SHP77 treated with DMSO at 0.1 percent for 48 hours (cell line): ENCODE results near the gene SLC19A1.

ENCODE experiments used
- DNase-seq: peaks from one replicate; lab custom pipeline; 2025; lab: John Stamatoyannopoulos, UW

The SLC19A1 gene

GRCh38 chr21:45545236-45545570 lies 3.0 kb upstream of the SLC19A1 start:
- DNase-seq = no peak

GRCh38 chr21:45544449-45545235 lies 2.4 kb upstream of the SLC19A1 start:
- DNase-seq = no peak

GRCh38 chr21:45543710-45544448 lies 1.6 kb upstream of the SLC19A1 start:
- DNase-seq = no peak

GRCh38 chr21:45543371-45543709 lies 1.1 kb upstream of the SLC19A1 start:
- DNase-seq = no peak

- no peak for DNase-seq
Measured at GRCh38 chr21:45542667-45543370, 579 bp upstream of the SLC19A1 start.

GRCh38 chr21:45541221-45542039 lies 810 bp downstream of the SLC19A1 start:
- no peak for DNase-seq

- DNase-seq = no peak
Measured at GRCh38 chr21:45540601-45540970, 1.7 kb downstream of the SLC19A1 start.

GRCh38 chr21:45539796-45540600 lies 2.2 kb downstream of the SLC19A1 start:
- no peak for DNase-seq

- DNase-seq = no peak
Measured at GRCh38 chr21:45539046-45539795, 3.0 kb downstream of the SLC19A1 start.

GRCh38 chr21:45538381-45539045 lies 3.7 kb downstream of the SLC19A1 start:
- DNase-seq = no peak

- no peak for DNase-seq
Measured at GRCh38 chr21:45537746-45538291, 4.4 kb downstream of the SLC19A1 start.

GRCh38 chr21:45537111-45537745 lies 5.0 kb downstream of the SLC19A1 start:
- no peak for DNase-seq

- DNase-seq = no peak
Measured at GRCh38 chr21:45536301-45537081, 5.7 kb downstream of the SLC19A1 start.

GRCh38 chr21:45535341-45536081 lies 6.7 kb downstream of the SLC19A1 start:
- DNase-seq = no peak

- no peak for DNase-seq
Measured at GRCh38 chr21:45534636-45535331, 7.5 kb downstream of the SLC19A1 start.

GRCh38 chr21:45533846-45534635 lies 8.2 kb downstream of the SLC19A1 start:
- no peak for DNase-seq
